SK-N-SH (cell line): ENCODE data around the gene CROT. TPM values are rescaled to one million over a fixed set of nuclear protein-coding genes. Genes with fewer than 3 reads are reported as not detected.

Experiments
- CTCF ChIA-PET: fragments of 300-600, 350-600 bp; formaldehyde crosslinking; extraction: SDS; loops from one replicate; lab custom pipeline; 2021; lab: Yijun Ruan, JAX
- POLR2A ChIA-PET: fragments of 350-600 bp; sonication (Branson Sonifier 250); formaldehyde crosslinking; extraction: SDS; loops from one replicate; lab custom pipeline; 2020; ENCODE audit warnings: antibody characterized with exemption, inconsistent platforms; lab: Yijun Ruan, JAX
- DNase-seq: peaks from one replicate; pipeline ENCODE4 v3.0.0; 2012
- H2AFZ ChIP-seq: fragments of 200-600 bp; sonication (generic); 2 replicates; pipeline ENCODE4 v1.8.1; 2016; ENCODE audit warnings: antibody characterized with exemption, mild to moderate bottlenecking, low read depth
- H3F3A ChIP-seq: fragments of 200-600 bp; sonication (generic); replicated peaks from 2 replicates; pipeline ENCODE3; 2016; ENCODE audit warnings: antibody characterized with exemption, mild to moderate bottlenecking; ENCODE audit not compliant: insufficient read depth
- H3K27ac ChIP-seq, 2 experiments: fragments of 200-500 bp in 1 of 2; fragments of 200-600 bp in 1 of 2; sonication (Bioruptor generic) in 1 of 2; sonication (generic), shearing (Covaris generic) in 1 of 2; 2 replicates each; pipeline versions ENCODE4 v1.5.1 to v1.6.1; 2014 to 2016; ENCODE audit warnings: low read depth in 2 of 2, inconsistent platforms in 1 of 2, low read length in 1 of 2, mild to moderate bottlenecking in 1 of 2, mixed read lengths in 1 of 2
- H3K27me3 ChIP-seq: fragments of 200-600 bp; sonication (generic), shearing (Covaris generic); 2 replicates; pipeline ENCODE4 v1.6.1; 2016; ENCODE audit warnings: mixed run types; ENCODE audit not compliant: insufficient read depth
- H3K36me3 ChIP-seq, 2 experiments: fragments of 200-500 bp in 1 of 2; fragments of 200-600 bp in 1 of 2; sonication (Bioruptor generic) in 1 of 2; sonication (generic) in 1 of 2; replicated peaks in 1 of 2; 2 replicates each; pipeline versions ENCODE3 to v1.5.1; 2014 to 2016; ENCODE audit warnings: low read length in 1 of 2, mild to moderate bottlenecking in 1 of 2; ENCODE audit not compliant: insufficient read depth in 2 of 2, control insufficient read depth in 1 of 2
- H3K4me1 ChIP-seq, 2 experiments: fragments of 200-500 bp in 1 of 2; fragments of 200-600 bp in 1 of 2; sonication (Bioruptor generic) in 1 of 2; sonication (generic), shearing (Covaris generic) in 1 of 2; 2 replicates each; pipeline versions ENCODE4 v1.5.1 to v1.6.1; 2014 to 2016; ENCODE audit warnings: low read depth in 1 of 2, low read length in 1 of 2, mixed run types in 1 of 2; ENCODE audit not compliant: insufficient read depth in 2 of 2, control insufficient read depth in 1 of 2
- H3K4me2 ChIP-seq: fragments of 200-600 bp; sonication (generic), shearing (Covaris generic); 2 replicates; pipeline ENCODE4 v1.6.1; 2017; ENCODE audit warnings: mixed run types
- H3K4me3 ChIP-seq, 2 experiments: fragments of 200-500 bp in 1 of 2; fragments of 200-600 bp in 1 of 2; sonication (Bioruptor generic) in 1 of 2; sonication (generic), shearing (Covaris generic) in 1 of 2; 2 replicates each; pipeline versions ENCODE4 v1.5.1 to v1.8.1; 2014 to 2016; ENCODE audit warnings: low read depth in 2 of 2, inconsistent platforms in 1 of 2, low read length in 1 of 2, mild to moderate bottlenecking in 1 of 2, mixed read lengths in 1 of 2, moderate library complexity in 1 of 2
- H3K79me2 ChIP-seq: fragments of 200-600 bp; sonication (generic); 2 replicates; pipeline ENCODE4 v1.8.1; 2017; ENCODE audit warnings: mild to moderate bottlenecking; ENCODE audit not compliant: insufficient read depth
- H3K9ac ChIP-seq: fragments of 200-600 bp; sonication (generic); 2 replicates; pipeline ENCODE4 v1.6.1; 2017; ENCODE audit warnings: mixed run types
- H3K9me2 ChIP-seq: fragments of 200-600 bp; sonication (generic); 2 replicates; pipeline ENCODE4 v1.6.1; 2017; ENCODE audit warnings: mixed run types
- H3K9me3 ChIP-seq: fragments of 200-600 bp; sonication (generic); 2 replicates; pipeline ENCODE4 v1.6.1; 2017; ENCODE audit warnings: mixed run types, mild to moderate bottlenecking, moderate library complexity
- H4K20me1 ChIP-seq: fragments of 200-600 bp; sonication (generic); 2 replicates; pipeline ENCODE4 v1.6.1; 2017; ENCODE audit warnings: mild to moderate bottlenecking, mixed run types; ENCODE audit not compliant: insufficient read depth
- EZH2phosphoT487 ChIP-seq: fragments of 200-600 bp; sonication (generic); IDR thresholded peaks from 2 replicates; pipeline ENCODE4 v1.6.1; 2017; ENCODE audit warnings: low read depth, mixed run types, mild to moderate bottlenecking, antibody characterized with exemption, moderate library complexity, borderline replicate concordance
- FOXM1 ChIP-seq: IDR thresholded peaks from 2 replicates; pipeline ENCODE4 v1.4.0; 2012; ENCODE audit warnings: low read depth, mild to moderate bottlenecking
- GABPA ChIP-seq: IDR thresholded peaks from 2 replicates; pipeline ENCODE4 v1.4.0; 2012; ENCODE audit warnings: low read depth, mild to moderate bottlenecking
- MEF2A ChIP-seq: IDR thresholded peaks from 2 replicates; pipeline ENCODE4 v1.4.0; 2012; ENCODE audit warnings: low read depth, borderline replicate concordance
- MXI1 ChIP-seq: IDR thresholded peaks from 2 replicates; pipeline ENCODE4 v1.6.1; 2012; ENCODE audit warnings: mild to moderate bottlenecking, low read depth, low read length, improper control_type of control experiment
- NRF1 ChIP-seq: IDR thresholded peaks from 2 replicates; pipeline ENCODE4 v1.6.1; 2012; ENCODE audit warnings: low read depth, mild to moderate bottlenecking, low read length
- POLR2AphosphoS5 ChIP-seq: IDR thresholded peaks from 2 replicates; pipeline ENCODE4 v1.6.1; 2012; ENCODE audit warnings: low read depth, low read length
- SIN3A ChIP-seq: IDR thresholded peaks from 2 replicates; pipeline ENCODE4 v1.6.1; 2012; ENCODE audit warnings: low read depth, mild to moderate bottlenecking, low read length, moderate library complexity, borderline replicate concordance
- TAF1 ChIP-seq: IDR thresholded peaks from 2 replicates; pipeline ENCODE4 v1.6.1; 2012; ENCODE audit warnings: low read depth, mild to moderate bottlenecking, low read length, moderate library complexity, borderline replicate concordance
- TEAD4 ChIP-seq: IDR thresholded peaks from 2 replicates; pipeline ENCODE4 v1.4.0; 2012; ENCODE audit warnings: mild to moderate bottlenecking, borderline replicate concordance; ENCODE audit not compliant: insufficient read depth
- WGBS: methylation state at CpG from one replicate; pipeline ENCODE4 v1.1.6; 2017; ENCODE audit warnings: low lambda C conversion rate; 5-methylcytosine and 5-hydroxymethylcytosine counted together
- polyA plus RNA-seq, 3 experiments: library from polyadenylated mRNA; depleted of rRNA; stranded (reverse); fragments of >200 nt; gene quantifications; 2 replicates each; pipeline ENCODE4 v1.2.3, GENCODE V29; 2012
- TF ChIP-seq, protein P1 (sequence below): fragments of 200-600 bp; sonication (generic); IDR thresholded peaks from 2 replicates; pipeline ENCODE4 v1.6.1; 2017; ENCODE audit warnings: antibody characterized with exemption, mild to moderate bottlenecking, moderate library complexity
- TF ChIP-seq, protein P2 (sequence below): IDR thresholded peaks from 2 replicates; pipeline ENCODE4 v1.4.0; 2012; ENCODE audit warnings: low read depth, borderline replicate concordance

CROT gene
- polyA plus RNA-seq, 1 of the 3 experiments (the other 2 are of a cell fraction), result 7.9 TPM

DNA sequence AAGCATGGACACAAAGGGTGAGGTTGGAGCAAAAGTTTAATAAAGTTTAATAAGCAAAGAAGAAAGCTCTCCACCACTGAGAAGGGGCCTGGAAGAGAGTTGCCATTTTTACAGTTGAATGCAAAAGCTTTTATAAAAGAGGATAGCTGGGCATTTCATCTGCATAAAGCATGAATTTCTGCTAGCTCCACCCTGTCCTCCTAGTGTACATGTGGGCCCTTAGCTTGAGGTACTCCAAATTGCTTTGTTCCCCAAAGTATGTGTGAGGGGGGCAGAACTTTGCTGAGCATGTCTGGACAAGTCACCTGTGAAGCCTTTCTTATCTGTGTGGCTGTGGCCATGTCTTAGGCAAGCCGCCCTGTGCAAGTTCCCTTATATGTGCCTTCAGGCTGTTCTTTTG is 22.6 kb upstream of the CROT start (continued):
- TF ChIP-seq EZH2phosphoT487, result no peak
- TF ChIP-seq TAF1, result no peak
- TF ChIP-seq, all 33 proteins: peak for 0

DNA sequence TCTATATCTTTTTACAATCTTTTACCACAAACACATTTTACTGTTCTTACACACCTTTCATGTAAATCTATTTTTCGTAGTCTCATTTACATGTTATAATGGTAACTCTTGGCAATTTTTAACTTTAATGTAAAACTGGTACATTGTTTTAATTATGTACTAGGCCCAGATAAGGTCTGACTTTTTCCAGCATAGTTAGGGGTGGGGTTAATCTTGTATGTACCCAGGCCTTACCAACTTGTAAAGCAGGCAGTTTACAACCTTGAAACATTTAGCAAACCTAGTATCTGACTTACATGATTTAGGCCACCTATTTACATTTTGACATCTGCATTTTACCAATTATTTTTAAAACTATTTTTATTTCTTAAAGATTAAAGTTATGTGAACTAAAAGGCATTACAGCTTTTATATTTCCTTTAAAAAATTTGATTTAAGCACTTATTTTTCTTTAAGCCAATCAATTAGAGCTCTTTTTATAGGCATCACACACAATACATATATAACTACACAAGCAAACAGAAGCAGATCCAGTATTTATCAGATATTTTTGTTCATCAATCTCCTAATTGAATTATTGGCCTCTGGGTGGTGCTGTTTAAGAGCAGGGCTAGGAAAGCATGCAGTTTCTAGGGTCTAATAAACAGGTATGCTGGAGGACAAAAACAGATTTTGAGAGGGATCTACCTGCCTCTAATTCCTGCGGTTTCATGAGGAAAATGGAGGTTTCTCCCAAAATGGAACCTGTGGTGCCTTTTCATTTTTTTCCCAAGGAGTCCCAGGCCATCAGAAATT is 19.7 kb upstream of the CROT start:
- 72% methylated on average over 2 of the region's 2 CpGs for WGBS
- TF ChIP-seq FOXM1 (no peak), POLR2AphosphoS5 (no peak), NRF1 (no peak), GABPA (no peak), TAF1 (no peak), SIN3A (no peak), MEF2A (no peak), MXI1 (no peak)
- TF ChIP-seq, protein P1, sequence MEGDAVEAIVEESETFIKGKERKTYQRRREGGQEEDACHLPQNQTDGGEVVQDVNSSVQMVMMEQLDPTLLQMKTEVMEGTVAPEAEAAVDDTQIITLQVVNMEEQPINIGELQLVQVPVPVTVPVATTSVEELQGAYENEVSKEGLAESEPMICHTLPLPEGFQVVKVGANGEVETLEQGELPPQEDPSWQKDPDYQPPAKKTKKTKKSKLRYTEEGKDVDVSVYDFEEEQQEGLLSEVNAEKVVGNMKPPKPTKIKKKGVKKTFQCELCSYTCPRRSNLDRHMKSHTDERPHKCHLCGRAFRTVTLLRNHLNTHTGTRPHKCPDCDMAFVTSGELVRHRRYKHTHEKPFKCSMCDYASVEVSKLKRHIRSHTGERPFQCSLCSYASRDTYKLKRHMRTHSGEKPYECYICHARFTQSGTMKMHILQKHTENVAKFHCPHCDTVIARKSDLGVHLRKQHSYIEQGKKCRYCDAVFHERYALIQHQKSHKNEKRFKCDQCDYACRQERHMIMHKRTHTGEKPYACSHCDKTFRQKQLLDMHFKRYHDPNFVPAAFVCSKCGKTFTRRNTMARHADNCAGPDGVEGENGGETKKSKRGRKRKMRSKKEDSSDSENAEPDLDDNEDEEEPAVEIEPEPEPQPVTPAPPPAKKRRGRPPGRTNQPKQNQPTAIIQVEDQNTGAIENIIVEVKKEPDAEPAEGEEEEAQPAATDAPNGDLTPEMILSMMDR, result peak; percentile 23; the same call in 1 of the 2 replicates
- no peak overlapping the region for H2AFZ ChIP-seq
- no peak overlapping the region for H3K9ac ChIP-seq
- no peaks in the 10 kb centered on the region for H3K9me2 ChIP-seq
- peaks cover 4 to 6% of the 10 kb centered on the region in 2 experiments for H3K36me3 ChIP-seq
- H3K4me2 ChIP-seq, result no peak overlapping the region
- no peak overlapping the region for H3K4me3 ChIP-seq
- POLR2A ChIA-PET, result no interaction called here
- no peaks in the 10 kb centered on the region for H3K4me1 ChIP-seq
- no peaks in the 10 kb centered on the region for H4K20me1 ChIP-seq
- peaks cover 22% of the 10 kb centered on the region; the same call in 1 of the 2 replicates for H3K9me3 ChIP-seq
- CTCF ChIA-PET, result interaction anchor here (2.3 to 3.4 kb wide), 3 partner anchors 10 to 90 kb away, joined by 8 to 18 read pairs (median 8); no protein-coding TSS in a partner anchor
- no peak for DNase-seq
- no peaks in the 10 kb centered on the region for H3K79me2 ChIP-seq
- no peaks in the 10 kb centered on the region for H3K27me3 ChIP-seq
- H3F3A ChIP-seq, result no peaks in the 10 kb centered on the region
- no peak overlapping the region for H3K27ac ChIP-seq

DNA sequence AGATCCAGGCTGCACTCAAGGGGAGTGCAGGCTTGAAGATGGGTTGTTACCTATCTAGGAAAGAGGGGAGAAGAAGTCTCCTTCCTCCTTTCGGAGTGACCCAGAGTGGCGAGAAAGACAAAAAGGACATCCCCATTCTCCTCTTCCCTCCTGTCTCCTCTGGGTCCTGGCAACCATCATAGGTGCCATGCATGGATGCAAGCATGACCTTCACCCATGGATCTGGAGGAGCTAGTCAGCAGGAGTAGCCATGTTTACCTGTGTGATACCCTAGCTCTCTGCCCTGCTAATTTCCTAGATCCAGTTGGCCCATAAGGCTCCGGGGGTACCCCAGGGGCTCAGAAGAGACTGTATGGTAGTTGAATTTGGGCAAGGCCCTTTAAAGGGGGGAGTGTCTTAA is 17.2 kb upstream of the CROT start:
- no peak for DNase-seq
- H3K4me1 ChIP-seq, result no peaks in the 10 kb centered on the region
- no peak for TF ChIP-seq TEAD4
- TF ChIP-seq, protein P2, sequence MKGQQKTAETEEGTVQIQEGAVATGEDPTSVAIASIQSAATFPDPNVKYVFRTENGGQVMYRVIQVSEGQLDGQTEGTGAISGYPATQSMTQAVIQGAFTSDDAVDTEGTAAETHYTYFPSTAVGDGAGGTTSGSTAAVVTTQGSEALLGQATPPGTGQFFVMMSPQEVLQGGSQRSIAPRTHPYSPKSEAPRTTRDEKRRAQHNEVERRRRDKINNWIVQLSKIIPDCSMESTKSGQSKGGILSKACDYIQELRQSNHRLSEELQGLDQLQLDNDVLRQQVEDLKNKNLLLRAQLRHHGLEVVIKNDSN, result 0 out of 2 replicates have a peak, but pooled peaks have one; percentile 14
- no peak overlapping the region for H3K4me2 ChIP-seq
- no peak overlapping the region for H3K9ac ChIP-seq
- no peaks in the 10 kb centered on the region for H3F3A ChIP-seq
- ChIA-PET CTCF (interaction anchor here (1.0 to 1.5 kb wide), 2 partner anchors 9 to 17 kb away, joined by 3 to 5 read pairs; partner anchors contain the start of gene CROT), POLR2A (no interaction called here)
- H3K79me2 ChIP-seq, result no peaks in the 10 kb centered on the region
- H3K27me3 ChIP-seq, result no peaks in the 10 kb centered on the region
- no peak overlapping the region for H2AFZ ChIP-seq
- no peaks in the 10 kb centered on the region for H3K9me2 ChIP-seq
- H3K36me3 ChIP-seq, result peaks cover 4 to 6% of the 10 kb centered on the region in 2 experiments
- no peaks in the 10 kb centered on the region for H4K20me1 ChIP-seq
- WGBS, result 51% methylated on average over 3 of the region's 3 CpGs
- no peak overlapping the region for H3K4me3 ChIP-seq
- peaks cover 27% of the 10 kb centered on the region; the same call in 1 of the 2 replicates for H3K9me3 ChIP-seq
- no peak overlapping the region for H3K27ac ChIP-seq
